K562 (cell line): ENCODE data around the gene KRT6C. TPM values are rescaled to one million over a fixed set of nuclear protein-coding genes. Genes with fewer than 3 reads are reported as not detected.

Experiments used
- ATAC-seq: fragments of 200-7000 bp; cut with Tn5 transposase; 3 replicates; pipeline ENCODE4 v1.9.1; 2020; ENCODE audit warnings: moderate library complexity
- BruUV-seq: library from RNA; stranded (reverse); fragments of 400-500 nt; replicated peaks from 2 replicates; lab custom pipeline; 2021; lab: Mats Ljungman, UMichigan
- CTCF ChIA-PET: fragments of 300-600 bp; formaldehyde crosslinking; extraction: SDS; loops from one replicate; lab custom pipeline; 2021; ENCODE audit warnings: low intra/inter-chr PET ratio; lab: Yijun Ruan, JAX
- POLR2A ChIA-PET: fragments of 300-600, 350-650 bp; sonication (Branson Sonifier 250); formaldehyde crosslinking; extraction: SDS; loops from one replicate; lab custom pipeline; 2021; ENCODE audit warnings: antibody characterized with exemption, inconsistent platforms; lab: Yijun Ruan, JAX
- DNase-seq, 4 experiments: peaks; one replicate each; pipeline versions ENCODE4 v3.0.0 to v3.0.0-alpha.2; 2011 to 2018; ENCODE audit warnings: low spot score in 3 of 4, mixed read lengths in 3 of 4; ENCODE audit errors: extremely low read depth in 1 of 4
- FAIRE-seq: peaks from 2 replicates; lab custom pipeline; 2011; peaks lifted over from hg19 to GRCh38; lab: Jason Lieb, UNC
- H2AFZ ChIP-seq: 2 replicates; pipeline ENCODE4 v1.6.0; 2011; ENCODE audit warnings: low read depth, low read length, control low read depth, inconsistent platforms
- H3K27ac ChIP-seq: fragments of 200-600 bp; 3 replicates; pipeline ENCODE4 v1.8.0; 2011; ENCODE audit warnings: low read depth, mild to moderate bottlenecking, control low read depth, inconsistent platforms, low read length, moderate library complexity, mixed read lengths; ENCODE audit errors: extremely low read depth
- H3K27me3 ChIP-seq, 2 experiments: fragments of 300-600 bp in 1 of 2; 2 replicates in 1 of 2; 3 replicates in 1 of 2; pipeline versions ENCODE4 v1.6.0 to v1.8.0; 2011; ENCODE audit warnings: inconsistent platforms in 2 of 2, low read length in 2 of 2, mild to moderate bottlenecking in 1 of 2, mixed read lengths in 1 of 2, moderate library complexity in 1 of 2; ENCODE audit not compliant: control insufficient read depth in 2 of 2, insufficient read depth in 2 of 2
- H3K36me3 ChIP-seq: fragments of 300-600 bp; 3 replicates; pipeline ENCODE4 v1.8.0; 2011; ENCODE audit warnings: mild to moderate bottlenecking, low read length, inconsistent platforms; ENCODE audit not compliant: control insufficient read depth, insufficient read depth
- H3K4me1 ChIP-seq, 2 experiments: fragments of 200-600 bp in 1 of 2; replicated peaks in 1 of 2; 2 replicates in 1 of 2; 3 replicates in 1 of 2; pipeline versions ENCODE4 v1.5.1 to v1.8.0; 2011; ENCODE audit warnings: inconsistent platforms in 2 of 2, low read length in 2 of 2, mild to moderate bottlenecking in 1 of 2, mixed read lengths in 1 of 2, moderate library complexity in 1 of 2; ENCODE audit not compliant: control insufficient read depth in 2 of 2, insufficient read depth in 2 of 2
- H3K4me2 ChIP-seq: 2 replicates; pipeline ENCODE4 v1.6.1; 2011; ENCODE audit warnings: low read length, control low read depth, inconsistent platforms, mixed read lengths; ENCODE audit not compliant: insufficient read depth
- H3K4me3 ChIP-seq: fragments of 200-600 bp; sonication (generic), shearing (Covaris generic); 2 replicates; pipeline ENCODE4 v1.5.1; 2016; ENCODE audit warnings: control low read depth, inconsistent platforms
- H3K79me2 ChIP-seq: fragments of 200-600 bp; 3 replicates; pipeline ENCODE4 v1.8.0; 2011; ENCODE audit warnings: low read length, inconsistent platforms; ENCODE audit not compliant: control insufficient read depth, insufficient read depth
- H3K9ac ChIP-seq, 2 experiments: 2 replicates each; pipeline versions ENCODE4 v1.6.0 to v1.6.1; 2011; ENCODE audit warnings: low read depth in 2 of 2, low read length in 2 of 2, control low read depth in 1 of 2, inconsistent platforms in 1 of 2, mild to moderate bottlenecking in 1 of 2, mixed read lengths in 1 of 2; ENCODE audit not compliant: insufficient read depth in 1 of 2
- H3K9me1 ChIP-seq: one replicate; pipeline ENCODE4 v1.6.0; 2011; ENCODE audit warnings: inconsistent platforms, mild to moderate bottlenecking, low read length, moderate library complexity; ENCODE audit not compliant: control insufficient read depth, insufficient read depth
- H3K9me3 ChIP-seq: replicated peaks from 2 replicates; pipeline ENCODE4 v1.5.1; 2011; ENCODE audit warnings: low read depth, low read length, inconsistent platforms; ENCODE audit not compliant: control insufficient read depth, insufficient read depth
- H4K20me1 ChIP-seq: replicated peaks from 2 replicates; pipeline ENCODE4 v1.6.1; 2011; ENCODE audit warnings: low read length, inconsistent platforms, mixed read lengths; ENCODE audit not compliant: control insufficient read depth, insufficient read depth
- CTCFL ChIP-seq: IDR thresholded peaks from 2 replicates; pipeline ENCODE4 v1.6.1; 2011; ENCODE audit warnings: borderline replicate concordance, low read depth, mild to moderate bottlenecking, moderate library complexity, low read length; ENCODE audit not compliant: insufficient read depth, poor library complexity, severe bottlenecking
- TEAD4 ChIP-seq, 2 experiments: sonication (generic) in 1 of 2; formaldehyde crosslinking in 1 of 2; IDR thresholded peaks; 2 replicates each; pipeline versions ENCODE4 v1.6.1 to v1.8.0; 2012 to 2022; ENCODE audit warnings: borderline replicate concordance in 1 of 2, inconsistent platforms in 1 of 2, low read length in 1 of 2, mild to moderate bottlenecking in 1 of 2, missing genetic modification reagents in 1 of 2
- TRIM28 ChIP-seq: fragments of 450-650 bp; IDR thresholded peaks from 2 replicates; pipeline ENCODE4 v1.6.1; 2017
- ZNF609 ChIP-seq: sonication (generic); formaldehyde crosslinking; IDR thresholded peaks from 2 replicates; pipeline ENCODE4 v1.8.1; 2023; ENCODE audit warnings: missing genetic modification reagents, mild to moderate bottlenecking, borderline replicate concordance
- ZNF695 ChIP-seq: fragments of 450-650 bp; formaldehyde crosslinking; IDR thresholded peaks from 2 replicates; pipeline ENCODE4 v1.4.0; 2020; ENCODE audit warnings: mild to moderate bottlenecking, moderate library complexity
- WGBS: fragments of 100-300 bp; shearing (Covaris generic); methylation state at CpG from one replicate; pipeline ENCODE4 v1.1.6; 2016; ENCODE audit warnings: low coverage, mixed read lengths; ENCODE audit not compliant: insufficient coverage; ENCODE audit errors: missing lambda C conversion rate; 5-methylcytosine and 5-hydroxymethylcytosine counted together
- in situ Hi-C: fragments of 300-500 bp; cut with MboI; formaldehyde crosslinking; loops from 4 replicates; pipeline ENCODE4 v1.15.0; 2018; ENCODE audit warnings: inconsistent platforms, mixed read lengths
- intact Hi-C: fragments of 100-400 bp; cut with micrococcal nuclease; formaldehyde crosslinking; loops from 2 replicates; pipeline ENCODE4 v1.14.2; 2022
- polyA plus RNA-seq, 8 experiments: library from polyadenylated mRNA; depleted of rRNA in 4 of 8; stranded (reverse) in 5 of 8; unstranded in 3 of 8; fragments of >200 nt; fragmentation: Nextera tagmentation in 2 of 8; fragmentation: Illumina TruSeq in 1 of 8; extraction: Ambion mirVana in 2 of 8; extraction: Trizol in 1 of 8; gene quantifications; 2 replicates each; pipeline versions ENCODE4 v1.2.1 to v1.2.3, GENCODE V29; 2011 to 2014; ENCODE audit warnings: inconsistent platforms in 1 of 8, missing spikeins in 1 of 8
- total RNA-seq, 7 experiments: library from RNA; depleted of rRNA in 6 of 7; stranded (reverse); fragments of >200 nt in 6 of 7; fragmentation: Illumina TruSeq in 2 of 7; extraction: Trizol in 2 of 7; gene quantifications; 2 replicates each; pipeline versions ENCODE4 v1.2.1 to v1.2.3, GENCODE V29; 2011 to 2021; ENCODE audit warnings: low replicate concordance in 1 of 7
- TF ChIP-seq, protein P1 (sequence below): fragments of 200-800 bp; sonication (Bioruptor generic); IDR thresholded peaks from 2 replicates; pipeline ENCODE4 v1.6.1; 2017; ENCODE audit warnings: missing genetic modification characterization, missing compliant biosample characterization
- TF ChIP-seq, protein P2 (sequence below): IDR thresholded peaks from 2 replicates; pipeline ENCODE4 v1.6.1; 2016; ENCODE audit warnings: missing genetic modification characterization, missing compliant biosample characterization

The KRT6C gene
- total and polyA plus RNA-seq, 9 of the 15 experiments (the other 6 are each of a cell fraction or from before 2014, with no cell fraction given): not detected

DNA sequence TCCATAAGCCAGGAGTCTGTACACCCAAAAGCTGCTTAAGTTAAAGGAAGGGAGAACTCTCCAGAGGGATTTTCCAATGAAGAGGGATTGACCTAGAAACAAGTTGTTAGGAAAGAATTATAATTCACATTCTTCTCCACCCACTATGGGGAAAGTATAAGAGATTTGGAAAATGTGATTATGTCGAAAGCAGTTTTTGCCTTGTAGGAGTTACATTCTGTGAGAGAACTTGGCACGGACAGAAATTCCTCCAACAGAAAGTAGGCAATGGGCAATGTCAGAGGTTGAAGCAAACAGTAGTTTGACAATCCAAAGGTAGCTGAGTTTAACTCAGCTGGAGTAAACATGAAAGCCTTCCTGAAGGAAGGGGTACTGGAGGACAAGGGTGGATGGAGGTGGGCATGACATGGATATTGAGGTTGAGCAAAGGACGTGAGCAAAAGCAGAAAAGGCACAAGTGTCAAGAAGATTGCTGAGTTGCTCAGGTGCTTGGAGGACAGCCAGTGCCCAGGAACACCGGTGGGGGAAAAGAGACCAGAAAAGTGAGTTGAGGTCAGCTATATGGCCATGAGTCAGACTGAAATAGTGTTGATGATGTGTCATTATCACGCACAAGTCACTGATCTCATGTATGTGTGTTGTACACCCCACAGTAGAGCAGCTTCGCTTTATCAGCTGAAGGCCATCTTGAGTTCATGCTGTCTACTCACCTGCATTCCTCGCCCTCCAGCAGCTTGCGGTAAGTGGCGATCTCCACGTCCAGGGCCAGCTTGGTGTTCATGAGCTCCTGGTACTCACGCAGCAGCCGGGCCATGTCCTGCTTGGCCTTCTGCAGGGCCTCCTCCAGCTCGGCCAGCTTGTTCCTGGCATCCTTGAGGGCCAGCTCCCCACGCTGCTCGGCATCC lies 42.6 kb upstream of the KRT6C start:
- in situ Hi-C loops (no loop called here), intact Hi-C loops (no loop called here)
- Histone ChIP-seq H4K20me1 (no peaks in the 10 kb centered on the region; the same call in 1 of the 2 replicates), H3K79me2 (no peaks in the 10 kb centered on the region), H3K4me1 (no peaks in the 10 kb centered on the region), H3K4me2 (no peak overlapping the region), H3K9me3 (no peaks in the 10 kb centered on the region), H3K27me3 (peaks cover 21 to 56% of the 10 kb centered on the region in 2 experiments; a peak in 4 of 5 replicates), H3K27ac (no peak overlapping the region), H3K4me3 (no peak overlapping the region), H3K36me3 (no peaks in the 10 kb centered on the region), H2AFZ (no peak overlapping the region), H3K9me1 (no peaks in the 10 kb centered on the region), H3K9ac (no peak overlapping the region)
- TF ChIP-seq, protein P1, sequence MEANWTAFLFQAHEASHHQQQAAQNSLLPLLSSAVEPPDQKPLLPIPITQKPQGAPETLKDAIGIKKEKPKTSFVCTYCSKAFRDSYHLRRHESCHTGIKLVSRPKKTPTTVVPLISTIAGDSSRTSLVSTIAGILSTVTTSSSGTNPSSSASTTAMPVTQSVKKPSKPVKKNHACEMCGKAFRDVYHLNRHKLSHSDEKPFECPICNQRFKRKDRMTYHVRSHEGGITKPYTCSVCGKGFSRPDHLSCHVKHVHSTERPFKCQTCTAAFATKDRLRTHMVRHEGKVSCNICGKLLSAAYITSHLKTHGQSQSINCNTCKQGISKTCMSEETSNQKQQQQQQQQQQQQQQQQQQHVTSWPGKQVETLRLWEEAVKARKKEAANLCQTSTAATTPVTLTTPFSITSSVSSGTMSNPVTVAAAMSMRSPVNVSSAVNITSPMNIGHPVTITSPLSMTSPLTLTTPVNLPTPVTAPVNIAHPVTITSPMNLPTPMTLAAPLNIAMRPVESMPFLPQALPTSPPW: no peak
- TF ChIP-seq CTCFL (no peak), TRIM28 (no peak), ZNF695 (CRISPR knock-in tag) (no peak), ZNF609 (CRISPR knock-in tag) (no peak), TEAD4 (IDR thresholded peaks at IDR 0.05; ENCODE audit: low read length) (no peak), TEAD4 (CRISPR knock-in tag; IDR thresholded peaks at IDR 0.05; ENCODE audit: borderline replicate concordance) (no peak)
- TF ChIP-seq, protein P2, sequence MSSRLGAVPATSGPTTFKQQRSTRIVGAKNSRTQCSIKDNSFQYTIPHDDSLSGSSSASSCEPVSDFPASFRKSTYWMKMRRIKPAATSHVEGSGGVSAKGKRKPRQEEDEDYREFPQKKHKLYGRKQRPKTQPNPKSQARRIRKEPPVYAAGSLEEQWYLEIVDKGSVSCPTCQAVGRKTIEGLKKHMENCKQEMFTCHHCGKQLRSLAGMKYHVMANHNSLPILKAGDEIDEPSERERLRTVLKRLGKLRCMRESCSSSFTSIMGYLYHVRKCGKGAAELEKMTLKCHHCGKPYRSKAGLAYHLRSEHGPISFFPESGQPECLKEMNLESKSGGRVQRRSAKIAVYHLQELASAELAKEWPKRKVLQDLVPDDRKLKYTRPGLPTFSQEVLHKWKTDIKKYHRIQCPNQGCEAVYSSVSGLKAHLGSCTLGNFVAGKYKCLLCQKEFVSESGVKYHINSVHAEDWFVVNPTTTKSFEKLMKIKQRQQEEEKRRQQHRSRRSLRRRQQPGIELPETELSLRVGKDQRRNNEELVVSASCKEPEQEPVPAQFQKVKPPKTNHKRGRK (tag): no peak
- WGBS: 0% methylated on average over 15 of the region's 15 CpGs
- ATAC-seq: no peak
- ChIA-PET POLR2A (no interaction called here), CTCF (no interaction called here)
- no peak for FAIRE-seq
- BruUV-seq: no TSS peak
- DNase-seq: no peak
